ENCODE measurements around the gene NPAS2.

Gene NPAS2

GRCh38 chr2:100870652-100871531, 51.0 kb downstream of the NPAS2 start:
- H3K9ac ChIP-seq (ENCODE audit: low read length), result no peak overlapping the region
- H2AK5ac ChIP-seq (ENCODE audit: low read length), result no peak overlapping the region
- H3K4me1 ChIP-seq (ENCODE audit: control insufficient read depth in 1 of 2, insufficient read depth in 2 of 2, low read length in 2 of 2), result no peaks in the 10 kb centered on the region
- peak in 1 of 2 donors; percentile 34 for DNase-seq
- H3K36me3 ChIP-seq (ENCODE audit: control insufficient read depth in 1 of 2, insufficient read depth in 2 of 2, low read length in 2 of 2), result no peaks in the 10 kb centered on the region
- H3K14ac ChIP-seq (ENCODE audit: low read length), result no peak overlapping the region
- no peaks in the 10 kb centered on the region for H3K9me3 ChIP-seq (ENCODE audit: insufficient read depth, low read depth, low read length)
- WGBS (ENCODE audit: extremely low coverage, insufficient coverage, insufficient read length), result no CpG with 5 or more reads among the region's 6 CpGs
- no peak overlapping the region for H3K4me3 ChIP-seq (ENCODE audit: low read depth, low read length)
- H4K91ac ChIP-seq (ENCODE audit: low read depth, low read length), result no peak overlapping the region
- H2BK12ac ChIP-seq (ENCODE audit: low read length), result no peak overlapping the region
- no peaks in the 10 kb centered on the region for H3K27me3 ChIP-seq (ENCODE audit: insufficient read depth, low read length)
- no peak overlapping the region for H3K27ac ChIP-seq (ENCODE audit: low read depth, low read length)
- H2BK120ac ChIP-seq (ENCODE audit: insufficient read depth, low read length, poor library complexity), result no peak overlapping the region
- H3K4me2 ChIP-seq (ENCODE audit: low read length), result no peak overlapping the region
- H4K8ac ChIP-seq (ENCODE audit: low read depth, low read length), result no peak overlapping the region
- H3K79me1 ChIP-seq (ENCODE audit: low read length), result no peaks in the 10 kb centered on the region
- H4K12ac ChIP-seq (ENCODE audit: low read depth, low read length), result no peak overlapping the region
- H3K4ac ChIP-seq (ENCODE audit: low read depth, low read length), result no peak overlapping the region
- H3K23ac ChIP-seq (ENCODE audit: low read length), result no peak overlapping the region
- no peak overlapping the region for H3K18ac ChIP-seq (ENCODE audit: low read length)
- no peak overlapping the region for H2AFZ ChIP-seq (ENCODE audit: insufficient read depth, low read length, poor library complexity)
- H2BK5ac ChIP-seq (ENCODE audit: low read depth, low read length, poor library complexity), result no peak overlapping the region
- no peaks in the 10 kb centered on the region for H3K79me2 ChIP-seq (ENCODE audit: control insufficient read depth, insufficient read depth, low read length, poor library complexity)

- Histone ChIP-seq H3K79me2 (ENCODE audit: control insufficient read depth, insufficient read depth, low read length, poor library complexity) (no peaks in the 10 kb centered on the region), H3K9ac (ENCODE audit: low read length) (no peak overlapping the region), H2AK5ac (ENCODE audit: low read length) (no peak overlapping the region), H3K4ac (ENCODE audit: low read depth, low read length) (no peak overlapping the region), H3K36me3 (ENCODE audit: control insufficient read depth in 1 of 2, insufficient read depth in 2 of 2, low read length in 2 of 2) (no peaks in the 10 kb centered on the region), H2AFZ (ENCODE audit: insufficient read depth, low read length, poor library complexity) (no peak overlapping the region), H3K14ac (ENCODE audit: low read length) (no peak overlapping the region), H2BK5ac (ENCODE audit: low read depth, low read length, poor library complexity) (no peak overlapping the region), H3K4me3 (ENCODE audit: low read depth, low read length) (no peak overlapping the region), H3K23ac (ENCODE audit: low read length) (no peak overlapping the region), H3K18ac (ENCODE audit: low read length) (no peak overlapping the region), H4K8ac (ENCODE audit: low read depth, low read length) (no peak overlapping the region), H3K27ac (ENCODE audit: low read depth, low read length) (no peak overlapping the region), H3K9me3 (ENCODE audit: insufficient read depth, low read depth, low read length) (no peaks in the 10 kb centered on the region), H4K91ac (ENCODE audit: low read depth, low read length) (no peak overlapping the region), H3K4me2 (ENCODE audit: low read length) (no peak overlapping the region), H2BK12ac (ENCODE audit: low read length) (no peak overlapping the region), H4K12ac (ENCODE audit: low read depth, low read length) (no peak overlapping the region), H2BK120ac (ENCODE audit: insufficient read depth, low read length, poor library complexity) (no peak overlapping the region), H3K27me3 (ENCODE audit: insufficient read depth, low read length) (no peaks in the 10 kb centered on the region), H3K4me1 (ENCODE audit: control insufficient read depth in 1 of 2, insufficient read depth in 2 of 2, low read length in 2 of 2) (peaks cover 5% of the 10 kb centered on the region in 2 experiments), H3K79me1 (ENCODE audit: low read length) (no peaks in the 10 kb centered on the region)
- no peak for DNase-seq
- no CpG with 5 or more reads among the region's 20 CpGs for WGBS (ENCODE audit: extremely low coverage, insufficient coverage, insufficient read length)
Measured at GRCh38 chr2:100875516-100876230, 55.7 kb downstream of the NPAS2 start.

- no peak for DNase-seq
- H4K12ac ChIP-seq (ENCODE audit: low read depth, low read length), result no peak overlapping the region
- H3K36me3 ChIP-seq (ENCODE audit: control insufficient read depth in 1 of 2, insufficient read depth in 2 of 2, low read length in 2 of 2), result no peaks in the 10 kb centered on the region
- H3K18ac ChIP-seq (ENCODE audit: low read length), result no peak overlapping the region
- H2AK5ac ChIP-seq (ENCODE audit: low read length), result no peak overlapping the region
- no peak overlapping the region for H4K91ac ChIP-seq (ENCODE audit: low read depth, low read length)
- H3K4ac ChIP-seq (ENCODE audit: low read depth, low read length), result no peak overlapping the region
- no peaks in the 10 kb centered on the region for H3K9me3 ChIP-seq (ENCODE audit: insufficient read depth, low read depth, low read length)
- no peak overlapping the region for H3K14ac ChIP-seq (ENCODE audit: low read length)
- H3K27ac ChIP-seq (ENCODE audit: low read depth, low read length), result no peak overlapping the region
- H2BK120ac ChIP-seq (ENCODE audit: insufficient read depth, low read length, poor library complexity), result no peak overlapping the region
- H3K79me2 ChIP-seq (ENCODE audit: control insufficient read depth, insufficient read depth, low read length, poor library complexity), result no peaks in the 10 kb centered on the region
- H3K79me1 ChIP-seq (ENCODE audit: low read length), result no peaks in the 10 kb centered on the region
- H3K9ac ChIP-seq (ENCODE audit: low read length), result no peak overlapping the region
- no peak overlapping the region for H3K4me2 ChIP-seq (ENCODE audit: low read length)
- WGBS (ENCODE audit: extremely low coverage, insufficient coverage, insufficient read length), result no CpG with 5 or more reads among the region's 15 CpGs
- no peak overlapping the region for H2AFZ ChIP-seq (ENCODE audit: insufficient read depth, low read length, poor library complexity)
- no peaks in the 10 kb centered on the region for H3K27me3 ChIP-seq (ENCODE audit: insufficient read depth, low read length)
- no peak overlapping the region for H2BK5ac ChIP-seq (ENCODE audit: low read depth, low read length, poor library complexity)
- H3K4me3 ChIP-seq (ENCODE audit: low read depth, low read length), result no peak overlapping the region
- peaks cover 5% of the 10 kb centered on the region in 2 experiments for H3K4me1 ChIP-seq (ENCODE audit: control insufficient read depth in 1 of 2, insufficient read depth in 2 of 2, low read length in 2 of 2)
- no peak overlapping the region for H3K23ac ChIP-seq (ENCODE audit: low read length)
- no peak overlapping the region for H2BK12ac ChIP-seq (ENCODE audit: low read length)
- no peak overlapping the region for H4K8ac ChIP-seq (ENCODE audit: low read depth, low read length)
Measured at GRCh38 chr2:100876231-100876860, 56.4 kb downstream of the NPAS2 start.

- Histone ChIP-seq H4K91ac (ENCODE audit: low read depth, low read length) (no peak overlapping the region), H3K18ac (ENCODE audit: low read length) (no peak overlapping the region), H3K14ac (ENCODE audit: low read length) (no peak overlapping the region), H3K4ac (ENCODE audit: low read depth, low read length) (no peak overlapping the region), H3K4me2 (ENCODE audit: low read length) (no peak overlapping the region), H3K4me1 (ENCODE audit: control insufficient read depth in 1 of 2, insufficient read depth in 2 of 2, low read length in 2 of 2) (peaks cover 5 to 7% of the 10 kb centered on the region in 2 experiments), H3K9me3 (ENCODE audit: insufficient read depth, low read depth, low read length) (no peaks in the 10 kb centered on the region), H3K23ac (ENCODE audit: low read length) (no peak overlapping the region), H3K4me3 (ENCODE audit: low read depth, low read length) (no peak overlapping the region), H3K9ac (ENCODE audit: low read length) (no peak overlapping the region), H4K12ac (ENCODE audit: low read depth, low read length) (no peak overlapping the region), H4K8ac (ENCODE audit: low read depth, low read length) (no peak overlapping the region), H2BK5ac (ENCODE audit: low read depth, low read length, poor library complexity) (no peak overlapping the region), H2AFZ (ENCODE audit: insufficient read depth, low read length, poor library complexity) (no peak overlapping the region), H2BK120ac (ENCODE audit: insufficient read depth, low read length, poor library complexity) (no peak overlapping the region), H2AK5ac (ENCODE audit: low read length) (no peak overlapping the region), H3K36me3 (ENCODE audit: control insufficient read depth in 1 of 2, insufficient read depth in 2 of 2, low read length in 2 of 2) (no peaks in the 10 kb centered on the region), H2BK12ac (ENCODE audit: low read length) (no peak overlapping the region), H3K27me3 (ENCODE audit: insufficient read depth, low read length) (no peaks in the 10 kb centered on the region), H3K27ac (ENCODE audit: low read depth, low read length) (no peak overlapping the region), H3K79me2 (ENCODE audit: control insufficient read depth, insufficient read depth, low read length, poor library complexity) (no peaks in the 10 kb centered on the region), H3K79me1 (ENCODE audit: low read length) (no peaks in the 10 kb centered on the region)
- DNase-seq, result no peak
- no CpG with 5 or more reads among the region's 5 CpGs for WGBS (ENCODE audit: extremely low coverage, insufficient coverage, insufficient read length)
Measured at GRCh38 chr2:100877555-100877954, 57.6 kb downstream of the NPAS2 start.
